Measurements from ENCODE around the gene CHD1. TPM values are rescaled to one million over a fixed set of nuclear protein-coding genes. Genes with fewer than 3 reads are reported as not detected.

CHD1 gene
- total and polyA plus RNA-seq, 9 of the 15 experiments (the other 6 are each of a cell fraction or from before 2014, with no cell fraction given): 27.3 to 133 (median 58.7) TPM

GRCh38 chr5:98957307-98957706 is 28.5 kb upstream of the CHD1 start:
- H2AFZ ChIP-seq (ENCODE audit: low read depth, low read length): no peak overlapping the region
- TF ChIP-seq, protein P1, sequence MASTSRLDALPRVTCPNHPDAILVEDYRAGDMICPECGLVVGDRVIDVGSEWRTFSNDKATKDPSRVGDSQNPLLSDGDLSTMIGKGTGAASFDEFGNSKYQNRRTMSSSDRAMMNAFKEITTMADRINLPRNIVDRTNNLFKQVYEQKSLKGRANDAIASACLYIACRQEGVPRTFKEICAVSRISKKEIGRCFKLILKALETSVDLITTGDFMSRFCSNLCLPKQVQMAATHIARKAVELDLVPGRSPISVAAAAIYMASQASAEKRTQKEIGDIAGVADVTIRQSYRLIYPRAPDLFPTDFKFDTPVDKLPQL (IDR thresholded peaks at IDR 0.05; ENCODE audit: extremely low read depth, insufficient read length): no peak
- TF ChIP-seq TCF7 (IDR thresholded peaks at IDR 0.05; ENCODE audit: borderline replicate concordance) (no peak), ZNF696 (CRISPR knock-in tag; conservative IDR thresholded peaks at IDR 0.05) (no peak), AFF4 (CRISPR knock-in tag; IDR thresholded peaks at IDR 0.05) (no peak), HNRNPUL1 (IDR thresholded peaks at IDR 0.05; ENCODE audit: low read length) (no peak), RBM34 (IDR thresholded peaks at IDR 0.05; ENCODE audit: borderline replicate concordance, insufficient read depth, low read length) (no peak), KHSRP (IDR thresholded peaks at IDR 0.05) (no peak), MEF2D (tag; conservative IDR thresholded peaks at IDR 0.05; ENCODE audit: low read depth) (no peak), ZC3H8 (IDR thresholded peaks at IDR 0.05) (no peak), GTF2E2 (tag; IDR thresholded peaks at IDR 0.05) (no peak), SLC30A9 (CRISPR knock-in tag; IDR thresholded peaks at IDR 0.05) (no peak), MXI1 (IDR thresholded peaks at IDR 0.05; ENCODE audit: low read depth, low read length) (no peak), C11orf30 (IDR thresholded peaks at IDR 0.05; ENCODE audit: low read depth) (no peak), RHOXF2B (CRISPR knock-in tag; conservative IDR thresholded peaks at IDR 0.05) (no peak), ZNF780A (CRISPR knock-in tag; IDR thresholded peaks at IDR 0.05) (no peak), SMAD4 (CRISPR knock-in tag; conservative IDR thresholded peaks at IDR 0.05) (no peak), MYNN (IDR thresholded peaks at IDR 0.05) (no peak), MYNN (CRISPR knock-in tag; IDR thresholded peaks at IDR 0.05) (no peak), CTCF (IDR thresholded peaks at IDR 0.05 in 2 of 3, conservative IDR thresholded peaks at IDR 0.05 in 1 of 3; ENCODE audit: insufficient read depth in 2 of 3, low read depth in 1 of 3, low read length in 3 of 3) (no peak)
- TF ChIP-seq, protein P2, sequence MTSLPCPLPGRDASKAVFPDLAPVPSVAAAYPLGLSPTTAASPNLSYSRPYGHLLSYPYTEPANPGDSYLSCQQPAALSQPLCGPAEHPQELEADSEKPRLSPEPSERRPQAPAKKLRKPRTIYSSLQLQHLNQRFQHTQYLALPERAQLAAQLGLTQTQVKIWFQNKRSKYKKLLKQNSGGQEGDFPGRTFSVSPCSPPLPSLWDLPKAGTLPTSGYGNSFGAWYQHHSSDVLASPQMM (CRISPR knock-in tag; IDR thresholded peaks at IDR 0.05): no peak

More at GRCh38 chr5:98957307-98957706, 28.5 kb upstream of the CHD1 start:
- Histone ChIP-seq H3K4me1 (replicated peaks in 1 of 2; ENCODE audit: control insufficient read depth in 2 of 2, insufficient read depth in 2 of 2, low read length in 2 of 2) (peaks cover 10 to 31% of the 10 kb centered on the region in 2 experiments; a peak in 3 of 5 replicates), H3K9me3 (replicated peaks; ENCODE audit: control insufficient read depth, insufficient read depth, low read depth, low read length) (no peaks in the 10 kb centered on the region; the same call in 1 of the 2 replicates), H3K9ac (ENCODE audit: insufficient read depth in 1 of 2, low read depth in 2 of 2, low read length in 2 of 2) (no peak overlapping the region), H4K20me1 (replicated peaks; ENCODE audit: control insufficient read depth, insufficient read depth, low read length) (no peaks in the 10 kb centered on the region), H3K4me3 (no peak overlapping the region), H3K36me3 (ENCODE audit: control insufficient read depth, insufficient read depth, low read length) (no peaks in the 10 kb centered on the region), H3K27ac (ENCODE audit: extremely low read depth, low read depth, low read length) (no peak overlapping the region), H3K9me1 (ENCODE audit: control insufficient read depth, insufficient read depth, low read length) (no peaks in the 10 kb centered on the region), H3K27me3 (ENCODE audit: control insufficient read depth in 2 of 2, insufficient read depth in 2 of 2, low read length in 2 of 2) (no peaks in the 10 kb centered on the region), H3K4me2 (ENCODE audit: insufficient read depth, low read length) (no peak overlapping the region), H3K79me2 (ENCODE audit: control insufficient read depth, insufficient read depth, low read length) (peaks cover 3% of the 10 kb centered on the region; the same call in 1 of the 3 replicates)
- CTCF ChIA-PET (ENCODE audit: low intra/inter-chr PET ratio): no interaction called here
- POLR2A ChIA-PET: no interaction called here
- in situ Hi-C loops (cut with MboI) (no loop called here), intact Hi-C loops (cut with micrococcal nuclease) (no loop called here)
- FAIRE-seq: no peak
- DNase-seq (ENCODE audit: extremely low read depth in 1 of 4, low spot score in 3 of 4): no peak
- BruUV-seq (replicated peaks): no TSS peak
- ATAC-seq: no peak
- WGBS (ENCODE audit: insufficient coverage, low coverage, missing lambda C conversion rate): 82% methylated on average over 2 of the region's 2 CpGs
